Measurements from ENCODE around the gene ATP6V1B1.

ATP6V1B1 gene

DNA sequence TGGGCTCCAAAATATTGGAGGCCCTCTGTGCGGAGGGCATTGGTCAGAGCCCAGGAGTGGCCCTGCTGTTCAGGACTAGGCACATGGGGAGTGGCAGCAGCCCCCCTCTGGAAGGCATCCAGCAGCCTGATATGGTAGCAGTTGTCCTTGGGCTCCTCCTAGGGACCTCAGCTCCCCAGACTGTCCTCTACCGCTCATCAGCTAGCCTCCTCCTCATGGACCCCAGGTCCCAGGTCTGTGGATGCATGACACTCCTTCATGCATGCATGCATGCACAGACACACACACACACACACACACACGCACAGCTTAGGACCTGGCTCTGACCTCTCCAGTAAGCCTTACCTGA lies 15.4 kb upstream of the ATP6V1B1 start:
- H3K9ac ChIP-seq (ENCODE audit: insufficient read length): no peak overlapping the region
- no peak overlapping the region for H3K4me3 ChIP-seq
- no peaks in the 10 kb centered on the region for H3K36me3 ChIP-seq (ENCODE audit: insufficient read depth, low read length)
- no peak for TF ChIP-seq FOXP2 (optimal IDR thresholded peaks at IDR 0.05; ENCODE audit: control extremely low read depth, extremely low read length, insufficient read depth)
- TF ChIP-seq POLR2AphosphoS5 (IDR thresholded peaks at IDR 0.05; ENCODE audit: borderline replicate concordance, low read depth, low read length): no peak
- no peak for TF ChIP-seq EZH2 (IDR thresholded peaks at IDR 0.05)
- no peak for DNase-seq (ENCODE audit: low read depth, low spot score)
- H3K27ac ChIP-seq: no peak overlapping the region
- H3K9me3 ChIP-seq (ENCODE audit: low read depth, low read length): no peaks in the 10 kb centered on the region

DNA sequence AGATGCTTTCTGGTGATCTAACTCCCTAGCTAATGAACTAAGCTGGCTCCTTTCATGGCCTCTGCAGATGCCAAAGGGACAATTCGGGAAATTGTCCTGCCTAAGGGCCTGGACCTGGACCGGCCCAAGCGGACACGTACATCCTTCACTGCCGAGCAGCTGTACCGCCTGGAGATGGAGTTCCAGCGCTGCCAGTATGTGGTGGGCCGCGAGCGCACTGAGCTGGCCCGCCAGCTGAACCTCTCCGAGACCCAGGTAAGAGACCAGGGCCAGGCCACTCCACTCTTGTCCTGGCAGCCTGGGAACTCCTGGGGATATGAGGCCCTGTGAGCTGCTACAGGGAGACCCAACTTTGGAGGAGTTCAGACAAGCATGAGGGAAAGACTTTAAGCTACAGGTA lies 14.7 kb upstream of the ATP6V1B1 start:
- no peak overlapping the region for H3K4me3 ChIP-seq
- no peak overlapping the region for H3K9ac ChIP-seq (ENCODE audit: insufficient read length)
- no peaks in the 10 kb centered on the region for H3K36me3 ChIP-seq (ENCODE audit: insufficient read depth, low read length)
- no peaks in the 10 kb centered on the region for H3K9me3 ChIP-seq (ENCODE audit: low read depth, low read length)
- TF ChIP-seq EZH2 (IDR thresholded peaks at IDR 0.05): no peak
- TF ChIP-seq POLR2AphosphoS5 (IDR thresholded peaks at IDR 0.05; ENCODE audit: borderline replicate concordance, low read depth, low read length): no peak
- TF ChIP-seq FOXP2 (optimal IDR thresholded peaks at IDR 0.05; ENCODE audit: control extremely low read depth, extremely low read length, insufficient read depth): no peak
- H3K27ac ChIP-seq: no peak overlapping the region
- no peak for DNase-seq (ENCODE audit: low read depth, low spot score)

DNA sequence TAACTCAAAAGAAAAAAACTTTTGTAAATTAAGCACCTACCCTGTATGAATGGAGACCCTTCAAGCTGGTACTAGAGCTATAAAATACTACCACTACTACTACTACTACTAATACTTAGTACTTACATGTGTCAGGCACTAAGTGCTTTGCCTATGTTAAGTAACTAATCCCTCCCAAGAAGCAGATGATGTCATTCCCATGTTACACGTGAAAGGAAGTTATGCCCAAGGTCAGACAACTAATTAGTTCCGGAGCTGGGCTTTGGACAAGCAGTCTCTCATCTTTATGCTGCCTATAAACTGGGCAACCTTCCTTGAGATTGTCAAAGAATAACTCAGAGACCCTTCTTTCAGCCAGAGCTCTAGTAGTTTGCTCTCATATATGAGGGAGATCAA lies 13.9 kb upstream of the ATP6V1B1 start:
- no peaks in the 10 kb centered on the region for H3K36me3 ChIP-seq (ENCODE audit: insufficient read depth, low read length)
- no peak overlapping the region for H3K9ac ChIP-seq (ENCODE audit: insufficient read length)
- no peak for DNase-seq (ENCODE audit: low read depth, low spot score)
- H3K27ac ChIP-seq: no peak overlapping the region
- TF ChIP-seq EZH2 (IDR thresholded peaks at IDR 0.05) (no peak), POLR2AphosphoS5 (IDR thresholded peaks at IDR 0.05; ENCODE audit: borderline replicate concordance, low read depth, low read length) (no peak), FOXP2 (optimal IDR thresholded peaks at IDR 0.05; ENCODE audit: control extremely low read depth, extremely low read length, insufficient read depth) (no peak)
- H3K9me3 ChIP-seq (ENCODE audit: low read depth, low read length): no peaks in the 10 kb centered on the region
- H3K4me3 ChIP-seq: no peak overlapping the region

DNA sequence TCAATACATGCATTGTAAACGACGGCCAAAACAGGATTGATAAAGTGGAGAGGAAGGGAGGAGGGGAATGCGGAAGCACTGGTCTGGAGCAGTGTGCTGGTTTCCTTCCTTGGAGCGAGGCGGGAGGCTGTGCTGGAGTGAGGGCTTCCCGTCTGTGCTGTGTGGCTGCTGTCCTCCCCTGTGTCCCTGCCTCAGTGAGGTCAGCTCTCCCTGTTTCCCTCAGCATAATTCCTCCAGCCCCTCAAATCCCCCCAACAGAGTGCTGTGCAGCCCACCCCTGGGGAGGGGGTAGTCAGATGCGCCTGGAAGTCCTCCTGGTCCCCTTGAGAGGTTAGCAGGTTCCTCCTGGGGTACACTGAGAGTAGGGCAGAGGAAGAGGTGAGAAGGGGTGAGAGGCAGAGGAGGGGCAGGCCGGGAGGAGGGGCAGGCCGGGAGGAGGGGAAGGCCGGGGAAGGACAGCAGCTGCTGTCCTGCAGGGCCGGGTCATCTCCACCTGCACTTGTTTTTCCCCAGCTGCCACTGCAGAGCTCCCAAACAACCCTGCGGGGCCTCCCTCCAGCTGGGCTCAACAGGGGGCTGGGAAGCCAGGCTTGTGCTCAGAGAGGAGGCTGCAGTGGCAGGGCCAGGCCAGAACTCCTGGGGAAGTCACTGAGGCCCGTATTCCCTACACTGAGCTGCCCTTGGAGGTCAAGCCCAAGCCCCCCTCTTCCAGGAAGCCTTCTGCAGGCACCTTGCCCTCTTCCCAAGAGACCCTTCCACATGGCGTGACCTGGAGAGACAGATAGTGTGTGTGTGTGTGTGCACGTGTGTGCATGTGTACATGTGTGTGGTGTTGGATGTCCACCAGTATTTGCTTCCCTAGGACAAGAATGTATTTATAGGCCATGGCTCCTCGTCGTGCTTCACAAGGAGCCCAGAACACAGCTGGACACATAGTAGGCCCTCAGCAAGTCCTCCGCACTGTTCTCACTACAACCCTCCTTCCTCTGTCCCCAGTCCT lies 13.2 kb upstream of the ATP6V1B1 start:
- no peak for DNase-seq (ENCODE audit: low read depth, low spot score)

DNA sequence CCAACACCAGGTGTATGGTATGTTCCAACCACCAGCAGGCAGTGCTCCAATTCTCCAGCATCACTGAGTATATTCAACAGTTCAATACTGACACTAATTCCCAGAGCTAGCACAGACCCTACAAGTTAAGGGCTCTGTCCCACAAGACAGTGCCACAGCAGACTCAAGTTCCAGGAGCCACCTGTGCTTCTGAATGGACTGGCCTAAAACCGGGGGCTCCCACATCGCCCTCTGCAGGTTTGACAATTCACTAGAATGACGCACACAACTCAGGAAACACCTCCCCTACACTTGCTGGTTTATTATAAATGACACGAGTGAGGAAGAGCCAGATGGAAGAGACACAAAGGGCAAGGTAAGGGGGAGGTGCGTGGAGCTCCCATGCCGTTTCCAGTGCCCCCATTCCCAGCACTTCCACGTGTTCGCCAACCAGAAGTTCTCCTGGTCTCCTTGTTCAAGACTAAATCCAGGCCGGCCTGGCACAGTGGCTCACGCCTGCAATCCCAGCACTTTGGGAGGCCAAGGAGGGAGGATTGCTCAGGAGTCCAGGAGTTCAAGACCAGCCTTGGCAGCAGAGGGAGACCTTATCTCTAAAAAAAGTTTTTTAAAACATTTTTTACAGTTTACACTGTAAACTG lies 12.2 kb upstream of the ATP6V1B1 start:
- no peaks in the 10 kb centered on the region for H3K9me3 ChIP-seq (ENCODE audit: low read depth, low read length)
- no peak overlapping the region for H3K27ac ChIP-seq
- TF ChIP-seq EZH2 (IDR thresholded peaks at IDR 0.05): no peak
- no peak for TF ChIP-seq POLR2AphosphoS5 (IDR thresholded peaks at IDR 0.05; ENCODE audit: borderline replicate concordance, low read depth, low read length)
- no peak for TF ChIP-seq FOXP2 (optimal IDR thresholded peaks at IDR 0.05; ENCODE audit: control extremely low read depth, extremely low read length, insufficient read depth)
- H3K9ac ChIP-seq (ENCODE audit: insufficient read length): no peak overlapping the region
- no peaks in the 10 kb centered on the region for H3K36me3 ChIP-seq (ENCODE audit: insufficient read depth, low read length)
- H3K4me3 ChIP-seq: no peak overlapping the region
- DNase-seq (ENCODE audit: low read depth, low spot score): no peak

More for the DNA sequence above, 13.2 kb upstream of the ATP6V1B1 start:
- Histone ChIP-seq H3K9me3 (ENCODE audit: low read depth, low read length) (no peaks in the 10 kb centered on the region), H3K36me3 (ENCODE audit: insufficient read depth, low read length) (no peaks in the 10 kb centered on the region), H3K4me3 (no peak overlapping the region), H3K27ac (no peak overlapping the region), H3K9ac (ENCODE audit: insufficient read length) (no peak overlapping the region)
- TF ChIP-seq EZH2 (IDR thresholded peaks at IDR 0.05) (no peak), POLR2AphosphoS5 (IDR thresholded peaks at IDR 0.05; ENCODE audit: borderline replicate concordance, low read depth, low read length) (no peak), FOXP2 (optimal IDR thresholded peaks at IDR 0.05; ENCODE audit: control extremely low read depth, extremely low read length, insufficient read depth) (no peak)

DNA sequence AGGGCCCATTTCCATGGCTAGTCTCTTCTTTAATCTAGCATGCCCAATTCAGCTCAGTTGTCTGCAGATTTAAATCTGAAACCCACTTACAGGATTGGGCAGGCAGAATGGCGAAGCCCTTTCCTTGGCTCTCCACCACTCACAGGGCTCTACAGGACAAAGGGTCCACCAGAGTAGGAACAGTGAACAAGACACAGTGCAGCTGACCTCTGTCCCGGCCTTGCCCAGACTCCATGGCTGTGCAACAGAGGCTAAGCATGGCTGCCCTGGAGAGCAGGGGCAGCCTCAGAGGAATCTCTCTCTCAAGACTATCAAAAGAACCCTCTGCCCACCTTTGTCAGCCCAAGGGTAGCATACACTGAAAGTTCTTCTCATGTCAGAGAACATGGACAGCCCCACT lies 9.7 kb upstream of the ATP6V1B1 start:
- H3K36me3 ChIP-seq (ENCODE audit: insufficient read depth, low read length): no peaks in the 10 kb centered on the region
- H3K27ac ChIP-seq: no peak overlapping the region
- H3K9ac ChIP-seq (ENCODE audit: insufficient read length): no peak overlapping the region
- no peaks in the 10 kb centered on the region for H3K9me3 ChIP-seq (ENCODE audit: low read depth, low read length)
- no peak for DNase-seq (ENCODE audit: low read depth, low spot score)
- H3K4me3 ChIP-seq: no peak overlapping the region
- no peak for TF ChIP-seq POLR2AphosphoS5 (IDR thresholded peaks at IDR 0.05; ENCODE audit: borderline replicate concordance, low read depth, low read length)
- no peak for TF ChIP-seq FOXP2 (optimal IDR thresholded peaks at IDR 0.05; ENCODE audit: control extremely low read depth, extremely low read length, insufficient read depth)
- TF ChIP-seq EZH2 (IDR thresholded peaks at IDR 0.05): no peak

DNA sequence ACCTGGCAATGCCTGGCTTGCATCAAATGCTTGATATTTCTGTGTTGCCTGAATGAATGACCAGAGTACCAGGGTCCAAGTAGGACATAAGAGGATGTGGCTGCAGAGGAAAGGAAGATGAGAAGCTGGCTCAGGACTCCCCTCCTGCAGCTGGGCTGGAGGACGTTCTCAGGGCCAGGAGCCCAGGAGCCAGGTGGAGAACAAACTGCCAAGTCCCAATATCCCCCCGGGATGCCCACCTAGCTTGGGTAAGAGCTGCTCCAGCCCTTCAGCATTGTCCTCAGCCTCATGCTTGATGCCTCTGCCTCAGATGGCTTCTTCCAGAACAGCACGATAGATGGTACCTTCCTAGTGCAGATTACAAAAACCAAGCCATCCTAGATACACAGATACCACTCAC lies 8.6 kb upstream of the ATP6V1B1 start:
- Histone ChIP-seq H3K9me3 (ENCODE audit: low read depth, low read length) (no peaks in the 10 kb centered on the region), H3K36me3 (ENCODE audit: insufficient read depth, low read length) (no peaks in the 10 kb centered on the region), H3K9ac (ENCODE audit: insufficient read length) (no peak overlapping the region), H3K4me3 (no peak overlapping the region), H3K27ac (no peak overlapping the region)
- TF ChIP-seq POLR2AphosphoS5 (IDR thresholded peaks at IDR 0.05; ENCODE audit: borderline replicate concordance, low read depth, low read length): no peak
- TF ChIP-seq FOXP2 (optimal IDR thresholded peaks at IDR 0.05; ENCODE audit: control extremely low read depth, extremely low read length, insufficient read depth): no peak
- TF ChIP-seq EZH2 (IDR thresholded peaks at IDR 0.05): no peak
- DNase-seq (ENCODE audit: low read depth, low spot score): no peak

DNA sequence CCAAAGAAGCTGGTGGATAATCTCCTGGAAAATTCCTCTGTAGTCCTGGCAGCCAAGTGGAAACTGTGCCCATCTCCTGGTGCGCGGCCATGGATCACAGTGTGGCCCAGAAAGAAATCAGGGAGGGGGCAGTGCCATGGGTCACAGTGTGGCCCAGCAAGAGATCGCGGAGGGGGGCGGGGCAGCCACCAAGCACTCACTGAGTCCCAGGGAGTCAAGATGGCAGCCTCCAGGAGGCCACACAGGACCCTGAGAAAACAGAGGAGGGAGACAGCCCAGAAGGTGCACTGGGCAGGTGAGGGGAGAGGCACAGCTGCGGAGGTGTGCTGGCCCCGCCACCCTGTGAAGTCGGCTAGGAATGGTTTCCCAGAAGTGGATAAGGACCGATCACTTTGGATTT lies 8.1 kb upstream of the ATP6V1B1 start:
- Histone ChIP-seq H3K4me3 (no peak overlapping the region), H3K27ac (no peak overlapping the region), H3K9ac (ENCODE audit: insufficient read length) (no peak overlapping the region), H3K9me3 (ENCODE audit: low read depth, low read length) (no peaks in the 10 kb centered on the region), H3K36me3 (ENCODE audit: insufficient read depth, low read length) (no peaks in the 10 kb centered on the region)
- DNase-seq (ENCODE audit: low read depth, low spot score): no peak
- TF ChIP-seq POLR2AphosphoS5 (IDR thresholded peaks at IDR 0.05; ENCODE audit: borderline replicate concordance, low read depth, low read length): no peak
- TF ChIP-seq EZH2 (IDR thresholded peaks at IDR 0.05): no peak
- no peak for TF ChIP-seq FOXP2 (optimal IDR thresholded peaks at IDR 0.05; ENCODE audit: control extremely low read depth, extremely low read length, insufficient read depth)
